HG03469 (cell line): ENCODE data around the gene FAM13A.

ENCODE experiments used
- ATAC-seq: cut with Tn5 transposase; IDR thresholded peaks from one replicate; pipeline ENCODE4 v1.9.1; 2021; ENCODE audit warnings: mild to moderate bottlenecking, moderate library complexity, moderate number of reproducible peaks; ENCODE audit not compliant: unreplicated experiment

The FAM13A gene

GRCh38 chr4:88730811-88731210 is 326.2 kb downstream of the FAM13A start:
- ATAC-seq, result no peak

- ATAC-seq, result no peak
These were observed 327.7 kb downstream of the FAM13A start for GRCh38 chr4:88729146-88729760.

- ATAC-seq, result no peak
These were observed 328.8 kb downstream of the FAM13A start for GRCh38 chr4:88728146-88728545.

DNA sequence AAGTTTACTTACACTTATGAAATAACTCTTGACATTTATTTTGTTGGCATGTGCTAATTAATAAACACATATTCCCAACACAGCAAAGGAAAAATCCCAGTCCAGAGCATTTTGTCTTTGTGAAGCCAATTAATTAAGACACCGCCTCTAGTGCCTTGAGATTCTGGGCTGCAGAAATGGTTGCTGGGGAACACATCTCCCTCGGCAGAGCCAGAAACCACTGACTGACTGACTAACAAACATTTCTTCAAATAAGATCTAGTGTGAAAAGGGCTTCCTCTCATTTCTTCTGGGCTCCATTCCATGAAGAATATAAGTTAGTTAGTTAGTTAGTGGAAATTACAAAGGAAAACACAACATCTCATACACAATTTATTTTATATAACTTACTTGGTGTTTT is 331.0 kb downstream of the FAM13A start:
- no peak for ATAC-seq

GRCh38 chr4:88725143-88725542 is 331.8 kb downstream of the FAM13A start:
- ATAC-seq, result no peak

DNA sequence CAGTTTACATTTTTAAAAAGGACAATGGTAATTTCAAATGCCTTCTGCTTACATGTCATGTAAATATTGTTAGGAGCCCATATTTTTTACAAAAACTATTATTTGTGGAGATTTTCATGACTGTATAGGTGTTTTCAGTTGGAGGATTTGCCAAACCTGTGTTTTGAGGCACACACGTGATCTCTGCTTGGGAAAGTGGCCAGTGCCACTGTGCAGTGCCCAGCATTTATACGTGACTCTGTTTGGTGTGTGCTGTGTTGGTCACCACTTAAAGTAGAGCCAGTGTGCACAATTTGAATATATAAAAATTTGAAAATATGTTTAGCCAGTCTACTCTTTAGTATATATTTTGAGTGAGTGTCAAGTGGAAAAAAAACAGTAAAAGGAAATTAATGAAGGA is 332.6 kb downstream of the FAM13A start:
- no peak for ATAC-seq

GRCh38 chr4:88722828-88723227 is 334.2 kb downstream of the FAM13A start:
- no peak for ATAC-seq

- ATAC-seq, result no peak
These were observed 334.7 kb downstream of the FAM13A start for GRCh38 chr4:88722276-88722780.

DNA sequence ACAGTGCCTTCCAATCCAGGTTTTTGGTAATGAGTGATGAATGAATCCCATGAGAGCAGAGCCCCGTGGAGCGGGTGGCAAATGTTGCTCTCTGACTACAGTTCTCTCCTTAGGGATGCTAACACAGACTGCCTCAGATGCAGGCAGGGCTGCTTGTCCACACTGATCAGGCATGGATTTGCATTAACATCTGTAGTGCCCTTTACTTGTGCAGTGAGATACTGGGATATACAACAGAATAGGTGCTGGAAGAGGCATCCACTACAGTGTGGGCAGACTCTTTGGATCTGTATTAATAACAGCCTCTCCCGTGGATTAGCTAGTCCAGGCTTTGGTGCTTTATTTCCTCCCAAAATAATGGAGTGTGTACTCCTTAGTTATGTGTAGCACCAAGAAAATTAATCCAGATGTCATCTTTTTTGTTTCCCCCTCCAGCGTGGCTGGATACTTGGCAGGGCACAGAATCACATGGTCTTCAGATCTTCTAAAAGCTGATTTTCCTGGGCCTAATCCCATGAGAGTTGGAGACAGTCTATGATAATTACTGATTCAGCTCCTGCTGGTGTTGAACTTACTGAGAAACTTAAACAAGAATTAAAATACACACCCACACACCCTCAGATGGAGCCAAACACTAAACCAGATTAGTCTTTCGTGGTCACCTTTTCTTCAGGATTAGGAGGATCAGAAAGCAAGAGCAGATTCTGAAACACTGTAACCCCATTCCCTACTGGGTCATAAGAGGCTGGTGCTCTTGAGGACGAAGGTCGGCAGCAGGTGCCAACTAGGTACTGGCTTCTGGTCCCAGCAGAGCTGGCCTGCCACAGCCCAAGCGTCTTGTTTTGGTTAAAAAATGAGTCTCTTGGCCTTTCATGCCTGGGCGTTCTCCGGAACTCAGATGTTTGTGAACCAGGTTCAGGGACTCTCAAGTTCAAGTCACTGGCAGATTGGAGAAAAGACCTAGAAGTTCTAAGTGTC is 336.2 kb downstream of the FAM13A start:
- ATAC-seq, result no peak

DNA sequence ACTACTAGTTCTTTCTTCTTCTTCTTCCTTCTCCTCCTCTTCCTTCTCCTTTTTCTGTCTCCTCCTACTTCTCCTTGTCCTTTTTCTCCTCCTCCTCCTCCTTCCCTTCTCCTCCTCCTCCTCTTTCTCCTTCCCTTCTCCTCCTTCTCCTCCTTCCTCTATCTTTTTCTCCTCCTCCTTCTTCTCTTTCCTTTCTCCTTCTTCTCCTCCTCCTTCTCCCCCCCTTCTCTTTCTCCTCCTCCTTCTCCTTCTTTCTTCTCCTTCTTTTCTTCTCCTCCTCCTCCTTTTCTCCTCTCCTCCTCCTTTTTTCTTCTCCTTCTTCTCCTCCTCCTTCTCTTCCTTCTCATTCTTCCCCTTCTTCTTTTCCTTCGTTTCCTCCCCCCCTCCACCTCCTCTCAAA is 337.6 kb downstream of the FAM13A start:
- no peak for ATAC-seq

DNA sequence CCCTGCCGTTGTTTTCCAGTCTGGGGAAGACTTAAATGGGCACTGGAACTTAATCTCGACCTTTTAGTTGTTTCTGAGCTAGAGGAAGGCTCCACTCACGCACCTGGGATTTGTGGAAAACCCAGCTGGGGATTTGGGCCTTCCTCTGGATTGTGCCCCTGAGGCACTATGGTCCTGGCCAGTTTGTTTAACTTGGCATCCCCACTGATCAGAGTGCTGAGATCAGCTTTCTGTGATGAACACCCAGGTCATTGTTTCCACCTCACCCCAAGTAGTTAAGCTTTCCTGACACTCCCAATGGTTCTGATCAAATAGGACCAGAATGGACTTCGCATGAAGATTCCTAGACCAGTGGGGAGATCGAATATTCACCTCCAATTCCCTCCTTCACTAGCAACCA is 338.9 kb downstream of the FAM13A start:
- no peak for ATAC-seq

DNA sequence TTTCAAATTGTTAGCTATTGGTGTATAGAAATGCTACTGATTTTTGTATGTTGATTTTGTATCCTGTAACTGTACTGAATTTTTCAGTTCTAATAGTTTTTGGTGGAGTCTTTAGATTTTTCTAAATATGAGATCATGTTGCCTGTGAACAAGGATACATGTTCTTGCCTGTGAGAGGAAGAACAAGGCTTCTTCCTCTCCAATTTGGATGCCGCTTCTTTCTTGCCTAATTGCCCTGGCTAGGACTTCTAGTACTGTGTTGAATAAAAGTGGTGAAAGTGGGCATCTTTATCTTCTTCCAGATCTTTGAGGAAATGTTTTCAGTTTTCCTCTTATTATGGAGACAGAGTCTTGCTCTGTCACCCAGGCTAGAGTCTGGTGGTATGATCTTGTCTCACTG is 343.2 kb downstream of the FAM13A start:
- no peak for ATAC-seq

- no peak for ATAC-seq
These were observed 347.0 kb downstream of the FAM13A start for GRCh38 chr4:88709989-88710388.

- ATAC-seq, result no peak
These were observed 350.4 kb downstream of the FAM13A start for GRCh38 chr4:88706574-88706973.

- ATAC-seq, result no peak
These were observed 351.0 kb downstream of the FAM13A start for GRCh38 chr4:88705805-88706492.

- ATAC-seq, result no peak
These were observed 351.8 kb downstream of the FAM13A start for GRCh38 chr4:88705223-88705622.

DNA sequence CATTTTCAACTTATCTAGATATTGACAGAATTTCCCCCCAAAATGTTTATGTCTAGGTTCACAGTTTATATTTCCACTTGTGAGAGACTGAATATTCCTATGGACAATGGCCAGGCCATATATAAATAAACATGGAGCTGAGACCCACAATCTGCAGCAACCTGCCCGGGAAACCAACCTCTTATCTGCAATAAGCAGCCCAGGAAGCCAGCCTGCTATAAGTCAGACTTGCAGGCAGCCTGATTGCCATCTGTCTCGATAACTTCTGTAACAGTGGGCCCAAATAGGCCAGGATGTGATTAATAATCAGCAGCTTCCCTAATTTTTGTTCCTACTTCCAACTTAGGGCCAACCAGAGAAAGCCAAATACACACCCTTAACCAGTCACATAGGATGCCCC is 354.2 kb downstream of the FAM13A start:
- ATAC-seq, result no peak

- no peak for ATAC-seq
These were observed 358.5 kb downstream of the FAM13A start for GRCh38 chr4:88698519-88698918.

- ATAC-seq, result peak; percentile 94
These were observed 359.2 kb downstream of the FAM13A start, which contains the start of gene NAP1L5 for GRCh38 chr4:88697588-88698329. NAP1L5 (minus strand) TSS chr4:88697829; CDS start chr4:88697754, 75 bp downstream.

GRCh38 chr4:88697141-88697540 is 359.8 kb downstream of the FAM13A start:
- no peak for ATAC-seq

- ATAC-seq, result no peak
These were observed 360.4 kb downstream of the FAM13A start for GRCh38 chr4:88696630-88697029.
